ENCODE data around the gene RGPD3.
"Not testable (repeated sequence)": the region's sequence is repeated elsewhere in the genome, so short reads cannot be mapped to it uniquely, and the experiment has no call there.

GRCh38 chr2:106487386-106488191, 19.4 kb upstream of the RGPD3 start:
- not testable (repeated sequence) for TF ChIP-seq POLR2A (IDR thresholded peaks at IDR 0.05; ENCODE audit: low read length); GATA1 (IDR thresholded peaks at IDR 0.05; ENCODE audit: low read depth, low read length)
